ENCODE results near the gene ADARB1. TPM values are rescaled to one million over a fixed set of nuclear protein-coding genes. Genes with fewer than 3 reads are reported as not detected.

ADARB1 gene
- total RNA-seq, 1 experiment from 2014 or later: 15.8 TPM

GRCh38 chr21:45076245-45076711 lies 1.9 kb downstream of the ADARB1 start:
- H3K36me3 Mint-ChIP-seq (ENCODE audit: insufficient read depth in 1 of 3, low read depth in 3 of 3): peaks cover 0 to 2% (median 1%) of the 10 kb centered on the region in 3 experiments; a peak in 3 of 7 replicates
- no peak overlapping the region for H2BK5ac ChIP-seq (ENCODE audit: insufficient read length, low read length)
- no peak overlapping the region for H3K27ac ChIP-seq (ENCODE audit: insufficient read length, low read depth, low read length)
- H4K5ac ChIP-seq (ENCODE audit: insufficient read length, low read depth, low read length): no peak overlapping the region
- H2AK5ac ChIP-seq (ENCODE audit: insufficient read length, low read length): no peak overlapping the region
- no peak overlapping the region for H3K18ac ChIP-seq (ENCODE audit: insufficient read length, low read depth, low read length)
- H3K56ac ChIP-seq (ENCODE audit: insufficient read length, low read depth, low read length): no peak overlapping the region
- H3K4me1 ChIP-seq (ENCODE audit: insufficient read depth, low read length): no peaks in the 10 kb centered on the region
- H2BK15ac ChIP-seq (ENCODE audit: low read depth, low read length): no peak overlapping the region
- peaks cover 34 to 35% of the 10 kb centered on the region in 2 experiments for H3K4me1 Mint-ChIP-seq
- no peak overlapping the region for H3K4ac ChIP-seq (ENCODE audit: low read depth, low read length)
- H4K20me1 ChIP-seq (ENCODE audit: control insufficient read depth, insufficient read depth, insufficient read length): no peaks in the 10 kb centered on the region
- DNase-seq: peak; percentile 15
- H3K4me2 ChIP-seq (ENCODE audit: insufficient read depth, insufficient read length, low read length): no peak overlapping the region
- H3K27me3 Mint-ChIP-seq (ENCODE audit: low read depth): peaks cover 27% of the 10 kb centered on the region
- no peak for TF ChIP-seq CTCF (conservative IDR thresholded peaks at IDR 0.05)
- WGBS (ENCODE audit: extremely low coverage, insufficient read length, low lambda C conversion rate): no CpG with 5 or more reads among the region's 8 CpGs
- H4K8ac ChIP-seq (replicated peaks; ENCODE audit: insufficient read length, low read depth, low read length): no peak overlapping the region
- H3K14ac ChIP-seq (ENCODE audit: insufficient read depth, low read length): no peak overlapping the region
- H3K23me2 ChIP-seq (ENCODE audit: insufficient read length, low read depth, low read length, poor library complexity, severe bottlenecking): peaks cover 7% of the 10 kb centered on the region
- no peak overlapping the region for H3K27ac Mint-ChIP-seq
- no peak overlapping the region for H2BK120ac ChIP-seq (ENCODE audit: low read depth, low read length, poor library complexity, severe bottlenecking)
- H3K9ac ChIP-seq (ENCODE audit: extremely low read depth, insufficient read length, low read length): no peak overlapping the region
- H3K23ac ChIP-seq (ENCODE audit: insufficient read length, low read depth, low read length): no peak overlapping the region
- H3K27me3 ChIP-seq (ENCODE audit: insufficient read depth, low read length): peaks cover 11% of the 10 kb centered on the region; the same call in 1 of the 2 replicates
- H3K9me3 ChIP-seq (ENCODE audit: control insufficient read depth, low read depth, low read length): no peaks in the 10 kb centered on the region
- peak overlapping the region; percentile 72 to 91 for H3K4me3 Mint-ChIP-seq
- no peaks in the 10 kb centered on the region for H3K79me2 ChIP-seq (ENCODE audit: insufficient read depth, low read length)
- H2BK12ac ChIP-seq (ENCODE audit: insufficient read length, low read depth, low read length): no peak overlapping the region
- H3K9me3 Mint-ChIP-seq: peaks cover 0 to 3% of the 10 kb centered on the region in 2 experiments; a peak in 3 of 5 replicates
- no peaks in the 10 kb centered on the region for H3K79me1 ChIP-seq (ENCODE audit: insufficient read depth, low read depth, low read length, poor library complexity, severe bottlenecking)
- no peak overlapping the region for H2BK20ac ChIP-seq (ENCODE audit: low read depth, low read length, poor library complexity, severe bottlenecking)
- H3T11ph ChIP-seq (ENCODE audit: low read length): no peak overlapping the region
- H4K91ac ChIP-seq (ENCODE audit: insufficient read length, low read depth, low read length): no peak overlapping the region
- no peak overlapping the region for H2AFZ ChIP-seq (ENCODE audit: low read length)
